Epidermal melanocyte (primary cell): Measurements from ENCODE around the gene HSD17B2.

Experiments
- DNase-seq: peaks from one replicate; pipeline ENCODE4 v3.0.0; 2011; ENCODE audit warnings: low spot score; ENCODE audit not compliant: insufficient read length

The HSD17B2 gene

DNA sequence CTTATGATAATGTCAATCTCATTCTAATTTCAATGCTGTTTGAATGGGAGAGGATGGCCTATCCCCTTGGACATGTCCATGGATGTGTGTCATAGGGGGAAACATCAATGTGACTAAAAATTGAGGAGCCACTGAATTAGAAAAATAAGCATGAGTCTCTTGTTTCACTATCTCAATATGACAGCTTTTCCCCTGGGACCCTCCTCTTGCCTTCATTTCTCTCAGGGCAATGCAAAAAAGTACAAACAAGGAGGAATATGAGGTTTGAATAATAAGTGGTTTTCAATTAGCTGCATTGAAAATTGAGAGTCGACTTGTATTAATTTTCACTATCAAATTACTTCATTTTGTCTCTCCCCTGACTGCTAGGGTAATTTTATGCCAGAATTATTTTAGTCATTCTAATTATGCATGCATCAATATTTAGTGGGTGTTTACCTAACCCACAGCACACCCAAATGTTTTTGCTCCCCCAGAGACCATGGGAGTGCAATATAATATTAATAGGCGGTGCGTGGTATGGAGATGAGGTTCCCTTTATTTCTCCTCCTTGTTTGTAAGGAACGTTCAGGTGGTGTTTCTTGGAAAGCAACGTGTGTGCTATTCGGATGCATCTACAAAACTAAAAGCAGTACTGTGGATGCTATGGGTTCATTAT is 17.0 kb upstream of the HSD17B2 start:
- no peak for DNase-seq

DNA sequence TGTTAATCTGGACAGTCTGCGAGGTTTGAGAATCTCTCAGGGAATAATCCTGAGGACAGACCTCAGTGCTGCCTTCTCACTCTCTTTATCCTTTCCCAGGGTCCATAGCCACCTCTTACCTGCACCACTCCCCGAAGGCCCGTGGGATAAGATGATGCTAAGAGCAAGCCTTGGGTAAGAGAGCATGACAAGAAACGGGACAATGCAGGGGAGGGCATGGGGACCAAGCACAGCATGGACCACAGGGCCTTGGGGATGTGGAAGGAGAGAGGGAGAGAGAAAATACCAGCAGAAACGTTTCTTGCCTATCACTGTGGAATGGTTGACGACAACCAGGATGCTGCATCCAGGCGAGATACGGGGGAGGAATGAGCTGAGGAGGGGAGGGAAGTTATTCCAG is 15.5 kb upstream of the HSD17B2 start:
- no peak for DNase-seq

DNA sequence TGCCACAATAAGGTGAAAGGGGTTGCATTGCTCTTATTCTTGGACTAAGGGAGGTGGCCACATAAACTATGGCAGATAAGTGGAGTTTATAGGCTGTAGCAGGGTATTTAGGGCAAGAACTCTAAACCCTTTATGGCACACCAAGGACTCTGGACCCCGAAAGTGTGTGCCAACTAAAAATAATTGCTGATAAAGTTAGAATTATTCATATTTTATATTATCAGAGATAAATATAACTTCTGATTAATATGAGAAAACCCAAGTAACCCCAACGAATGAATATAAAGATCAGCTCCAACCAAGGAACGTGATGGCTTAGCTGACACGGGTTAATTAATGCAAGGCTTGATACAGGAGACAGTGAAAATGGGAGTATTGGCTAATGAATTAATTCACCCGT is 15.0 kb upstream of the HSD17B2 start:
- DNase-seq: no peak

DNA sequence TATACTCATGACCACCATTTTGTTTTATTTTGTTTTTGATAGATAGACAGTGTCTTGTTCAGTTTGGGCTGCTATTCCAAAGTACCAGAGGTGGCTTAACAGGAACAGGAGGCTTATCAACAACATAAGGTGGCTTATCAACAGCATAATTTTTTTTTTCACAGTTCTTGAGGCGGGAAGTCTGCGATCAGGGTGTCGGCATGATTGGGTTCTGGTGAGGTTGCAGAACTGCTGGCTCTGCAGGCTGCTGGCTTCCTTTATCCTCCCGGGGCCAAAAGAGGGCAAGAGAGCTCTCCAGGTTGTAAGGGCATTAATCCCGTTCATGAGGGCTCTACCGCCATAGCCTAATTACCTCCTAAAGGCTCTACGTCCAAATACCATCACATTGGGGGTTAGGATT is 11.8 kb upstream of the HSD17B2 start:
- DNase-seq: no peak

DNA sequence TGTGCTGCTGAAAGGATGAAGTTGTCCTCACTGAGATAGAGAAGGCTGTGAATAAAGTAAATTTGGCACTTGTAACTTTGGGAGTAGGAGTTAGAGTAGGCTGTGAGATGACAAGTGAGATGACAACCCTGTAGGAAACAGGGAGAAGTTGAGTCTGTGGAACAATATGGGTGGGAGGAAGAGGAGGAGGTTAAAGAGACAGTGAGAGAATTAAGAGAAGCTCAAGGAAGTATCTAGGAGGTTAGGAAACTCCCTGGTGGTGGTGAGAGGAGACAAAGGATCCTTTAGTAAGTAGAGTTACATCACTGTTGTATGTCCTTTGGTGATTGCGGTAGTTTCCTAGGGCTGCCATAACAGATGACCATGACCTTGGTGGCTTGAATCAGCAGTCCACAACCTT is 10.7 kb upstream of the HSD17B2 start:
- DNase-seq: no peak

DNA sequence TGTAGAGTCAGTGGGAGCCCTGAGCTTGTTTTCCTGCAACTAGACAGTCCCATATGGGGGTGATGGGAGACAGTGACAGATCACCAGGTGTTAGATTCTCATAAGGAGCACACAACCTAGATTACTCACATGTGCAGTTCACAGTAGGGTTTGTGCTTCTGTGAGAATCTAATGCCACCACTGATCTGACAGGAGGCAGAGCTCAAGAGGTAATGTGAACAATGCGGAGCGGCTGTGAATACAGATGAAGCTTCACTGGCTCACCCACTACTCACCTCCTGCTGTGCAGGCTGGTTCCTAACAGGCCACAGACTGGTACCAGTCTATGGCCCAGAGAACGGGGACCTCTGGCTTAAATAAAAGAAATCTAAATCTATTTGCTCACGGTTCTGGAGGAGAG is 10.2 kb upstream of the HSD17B2 start:
- no peak for DNase-seq

DNA sequence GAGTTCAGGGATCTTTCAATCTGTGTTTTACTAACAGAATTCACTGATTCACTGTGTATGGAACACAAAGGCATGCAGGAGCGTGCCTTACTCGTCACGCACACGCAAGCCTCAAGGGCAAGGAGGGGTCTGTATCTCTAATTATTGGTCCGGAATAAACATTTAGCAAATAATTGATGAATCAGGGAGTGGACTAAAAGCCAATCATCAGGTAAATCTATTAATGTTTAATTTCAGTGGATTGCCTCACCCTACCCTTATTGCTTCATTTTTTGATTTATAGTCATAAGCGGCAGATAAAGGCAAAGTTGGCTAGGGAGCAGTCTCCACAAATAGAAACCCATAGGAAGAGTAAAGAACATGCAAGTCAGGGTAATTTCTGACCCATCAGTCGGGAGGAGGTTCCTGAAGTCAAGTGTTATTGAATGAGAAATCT is 7.4 kb upstream of the HSD17B2 start:
- DNase-seq: no peak

DNA sequence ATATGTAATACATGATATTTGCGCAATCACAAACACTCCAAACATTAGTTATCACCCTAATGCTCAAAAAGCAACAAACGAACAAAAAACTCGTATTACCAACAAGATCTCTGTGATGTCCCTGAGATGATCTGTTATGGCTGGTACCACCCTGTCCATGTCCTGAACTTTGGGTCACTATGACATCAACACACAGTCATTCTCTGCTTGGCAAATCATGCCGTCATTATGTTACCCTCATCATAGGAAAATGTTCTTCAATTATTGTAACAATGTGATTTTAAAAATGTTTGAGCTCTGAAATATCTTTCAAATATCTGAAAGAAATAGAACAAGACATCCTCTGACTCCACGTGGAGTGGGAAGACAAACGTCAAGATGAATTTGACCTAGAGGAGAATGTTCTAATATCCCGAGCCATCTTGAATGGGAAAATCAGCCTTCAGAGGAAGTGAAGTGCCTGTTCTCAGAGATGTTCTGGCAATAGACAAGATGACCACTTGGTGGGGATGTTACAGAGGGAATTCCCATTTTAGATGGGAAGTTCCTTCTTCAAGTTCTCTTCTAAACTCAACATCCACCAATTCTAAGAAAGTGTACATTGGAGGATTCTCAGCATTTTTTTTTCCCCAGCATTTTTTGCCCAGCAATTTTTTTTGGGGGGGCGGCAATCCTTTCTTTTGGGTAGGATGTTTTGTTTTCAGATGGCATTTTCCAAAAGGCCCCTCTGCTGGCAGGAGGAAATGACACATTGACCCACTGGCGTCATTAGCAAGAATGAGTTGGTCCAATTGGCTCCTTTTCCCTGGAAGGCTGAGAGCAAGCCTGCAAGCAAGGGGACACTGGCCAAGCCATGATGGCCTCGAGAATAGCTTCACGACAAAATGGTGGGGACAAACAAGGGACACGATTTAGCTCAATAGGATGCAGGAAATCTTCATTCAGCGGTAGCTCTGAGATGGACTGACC is 3.7 kb upstream of the HSD17B2 start:
- peak; percentile 82 for DNase-seq

DNA sequence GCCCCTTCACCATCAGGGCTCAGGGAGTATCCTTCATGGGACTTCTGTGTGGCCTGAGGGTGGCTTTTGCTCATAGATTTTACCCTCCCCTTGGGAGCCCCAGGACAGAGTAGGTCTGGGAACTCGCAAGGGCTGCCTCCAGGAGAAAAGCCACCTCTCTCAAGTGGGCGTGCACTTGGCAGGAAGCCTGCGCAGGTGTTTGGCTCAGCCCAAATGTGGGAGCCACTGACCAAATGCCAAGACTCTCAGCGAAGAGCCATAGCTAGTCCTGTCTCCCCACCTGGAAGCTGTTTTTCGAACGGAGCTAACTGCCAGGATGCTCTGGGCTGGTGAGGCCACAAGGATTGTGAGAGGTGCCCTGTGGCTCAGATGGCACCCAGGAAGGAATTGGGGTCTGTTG is 2.0 kb upstream of the HSD17B2 start:
- no peak for DNase-seq

DNA sequence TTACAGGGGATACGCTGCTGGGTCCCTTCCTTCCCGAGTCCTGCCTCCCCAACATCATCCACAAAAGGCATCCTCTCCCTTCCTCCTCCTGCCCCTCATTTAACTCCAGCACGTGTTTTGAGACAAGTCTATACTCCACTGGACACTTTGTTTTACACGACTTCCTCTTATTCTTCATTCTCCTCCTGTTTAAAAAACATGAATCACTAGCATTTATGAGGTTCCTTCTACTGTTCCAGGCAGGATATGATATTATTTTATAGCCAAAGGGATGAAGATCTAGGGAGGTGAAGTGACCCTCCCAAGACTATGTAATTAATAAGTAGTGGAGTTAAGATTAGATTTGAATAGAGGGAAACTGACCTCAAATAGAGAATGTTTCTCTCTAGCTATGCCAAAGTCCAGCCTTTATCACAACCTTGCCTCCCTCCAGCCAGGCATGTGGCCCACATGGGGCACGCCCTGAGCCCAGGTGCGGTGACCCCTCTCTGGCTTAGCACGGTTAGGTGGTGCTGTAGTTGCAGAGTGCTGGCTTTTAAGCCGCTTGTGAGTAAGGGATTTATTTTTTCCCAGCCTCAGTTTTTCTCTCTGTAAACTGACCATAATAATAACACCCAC is 1.3 kb upstream of the HSD17B2 start:
- DNase-seq: no peak

DNA sequence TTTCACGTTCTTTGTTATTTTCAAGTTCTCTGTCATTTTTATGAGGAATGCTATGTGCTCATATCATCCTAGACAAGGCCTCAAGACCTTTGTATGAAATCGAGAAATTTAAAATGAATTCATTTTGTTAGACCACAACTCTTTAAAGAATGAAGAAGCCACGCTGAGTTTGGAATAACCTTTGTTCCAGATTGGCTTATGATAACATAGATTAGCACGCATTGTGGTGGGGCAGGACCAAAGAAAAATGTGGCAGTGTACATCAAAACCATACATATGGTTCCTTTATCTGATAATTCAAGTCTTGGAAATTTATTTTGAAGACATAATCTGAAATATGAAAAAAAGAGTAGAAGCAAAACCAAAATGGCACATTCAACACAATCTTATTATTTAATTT is 2.2 kb downstream of the HSD17B2 start:
- DNase-seq: no peak

DNA sequence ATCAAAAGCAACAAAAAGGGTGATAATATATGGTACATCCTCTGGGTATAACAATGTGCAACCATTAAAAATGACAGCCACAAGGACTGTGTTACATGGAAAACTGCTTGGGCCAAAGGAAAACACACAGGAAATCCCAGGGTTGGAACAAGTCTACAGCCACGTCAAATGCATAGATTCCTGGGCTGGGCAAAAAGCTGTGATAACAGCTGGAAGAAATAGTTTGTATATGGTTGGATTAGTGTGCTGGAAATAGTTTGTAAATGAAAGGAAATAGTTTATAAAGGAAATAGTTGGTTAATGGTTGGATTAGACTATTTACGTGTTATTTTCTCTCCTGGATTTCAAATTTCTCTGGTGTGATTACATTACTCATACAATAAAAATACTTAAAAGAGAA is 2.6 kb downstream of the HSD17B2 start:
- DNase-seq: no peak

DNA sequence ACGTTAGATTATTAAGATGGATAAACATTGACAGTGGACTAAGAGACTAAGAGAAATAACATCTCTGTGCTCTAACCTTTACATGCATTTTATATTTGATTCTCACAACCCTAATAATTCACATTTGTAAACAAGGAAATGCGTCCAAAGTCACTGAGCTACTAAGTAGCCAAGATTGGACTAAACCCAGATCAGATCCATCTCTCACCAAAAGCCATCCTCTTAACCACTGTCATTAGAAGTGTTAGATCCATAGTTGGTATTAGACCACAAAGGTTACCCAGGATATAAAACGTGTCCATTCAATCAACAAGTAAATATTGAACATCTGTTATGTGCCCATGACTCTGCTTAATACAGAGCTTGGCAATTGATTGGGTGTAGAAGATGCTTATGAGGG is 5.2 kb downstream of the HSD17B2 start:
- DNase-seq: no peak

DNA sequence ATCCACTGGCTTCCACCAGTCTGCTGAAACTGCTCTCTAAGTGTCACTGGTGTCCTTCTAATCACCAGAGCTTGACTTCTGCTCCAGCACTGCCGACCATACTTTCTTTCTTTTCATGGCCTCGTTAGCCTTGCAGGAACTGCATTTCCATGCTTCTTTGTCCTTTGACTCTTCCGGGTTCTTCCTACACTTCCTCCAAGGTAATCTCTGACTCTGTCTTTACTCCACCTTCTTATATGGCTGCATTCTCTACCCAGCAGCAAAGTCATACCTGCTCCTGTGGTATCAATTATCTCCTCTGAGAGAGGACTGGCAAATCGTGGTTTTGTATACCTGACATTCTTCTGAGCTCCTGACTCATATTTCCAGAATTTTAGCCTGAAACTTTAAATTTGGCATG is 6.5 kb downstream of the HSD17B2 start:
- no peak for DNase-seq

DNA sequence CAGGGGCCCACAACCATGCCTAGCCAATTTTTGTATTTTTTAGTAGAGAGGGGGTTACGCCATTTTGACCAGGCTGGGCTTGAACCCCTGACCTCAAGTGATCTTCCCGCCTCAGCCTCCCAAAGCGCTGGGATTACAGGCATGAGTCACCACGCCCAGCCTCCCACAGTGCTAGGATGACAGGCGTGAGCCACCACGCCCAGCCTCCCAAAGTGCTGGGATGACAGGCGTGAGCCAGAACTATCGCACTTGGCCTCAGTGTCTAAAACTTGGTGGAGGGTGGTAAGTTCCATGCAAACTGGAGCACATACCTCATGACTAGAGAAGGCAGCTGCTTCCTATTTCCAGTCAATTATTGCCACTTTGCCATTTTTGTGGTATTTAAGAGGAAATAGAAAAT is 7.1 kb downstream of the HSD17B2 start:
- no peak for DNase-seq

DNA sequence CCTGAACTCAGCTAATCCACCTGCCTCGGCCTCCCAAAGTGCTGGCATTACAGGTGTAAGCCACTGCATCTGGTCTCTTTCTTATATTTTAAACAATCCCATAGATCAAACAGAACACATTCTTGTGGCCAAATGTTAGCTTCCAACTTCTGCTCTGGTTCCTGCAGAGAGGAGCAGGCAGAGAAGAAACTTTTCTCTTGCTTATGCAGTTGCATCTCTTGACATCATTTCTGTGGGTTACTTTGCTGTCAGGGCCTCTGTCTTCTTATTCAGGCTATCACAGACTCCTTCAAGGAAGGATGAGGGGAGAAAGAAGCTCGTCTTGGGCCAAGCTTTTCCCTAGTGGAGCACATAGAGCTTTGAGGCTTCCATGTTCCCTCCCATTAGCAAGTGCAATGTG is 7.8 kb downstream of the HSD17B2 start:
- DNase-seq: no peak

DNA sequence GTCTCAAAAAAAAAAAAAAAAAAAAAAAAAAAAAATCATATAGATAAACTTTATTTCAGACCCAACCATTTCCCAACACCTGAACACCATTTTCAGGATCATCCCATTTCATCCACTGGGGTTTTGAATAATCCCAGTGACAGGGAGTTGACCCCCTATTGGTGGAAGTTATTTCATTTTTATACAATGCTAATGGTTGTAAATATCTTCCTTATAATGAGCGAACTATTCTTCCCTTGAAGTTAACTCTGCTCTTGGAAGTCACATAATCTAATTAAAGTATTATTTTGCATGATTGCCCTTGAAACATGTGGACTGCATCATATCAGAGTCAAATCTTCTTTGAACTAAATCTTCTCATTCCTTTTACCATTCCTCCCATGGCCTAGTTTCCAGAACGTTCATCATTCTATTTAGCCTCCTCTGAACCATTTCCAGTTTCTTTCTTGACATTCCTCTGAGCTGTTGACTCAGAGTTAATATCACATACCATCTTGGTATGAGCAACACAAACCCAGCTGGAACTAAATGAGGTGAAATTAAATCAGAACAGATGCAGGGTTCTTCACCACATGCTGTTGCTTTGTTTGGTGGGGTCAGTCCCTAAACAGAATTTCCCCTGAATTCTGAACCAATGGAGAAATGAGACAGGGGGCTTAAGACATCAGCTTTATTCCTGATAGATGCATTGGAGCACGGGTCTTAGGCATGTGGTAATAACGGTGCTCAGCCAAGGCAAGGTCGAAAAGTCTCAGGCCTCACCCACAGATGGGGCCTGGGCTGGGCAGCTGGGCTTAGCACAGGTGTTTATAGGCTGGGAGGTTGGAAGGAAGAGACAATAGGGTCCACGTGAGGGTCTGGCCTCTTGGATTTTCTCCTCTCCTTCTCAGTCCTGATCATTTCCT is 8.9 kb downstream of the HSD17B2 start:
- peak; percentile 50 for DNase-seq

DNA sequence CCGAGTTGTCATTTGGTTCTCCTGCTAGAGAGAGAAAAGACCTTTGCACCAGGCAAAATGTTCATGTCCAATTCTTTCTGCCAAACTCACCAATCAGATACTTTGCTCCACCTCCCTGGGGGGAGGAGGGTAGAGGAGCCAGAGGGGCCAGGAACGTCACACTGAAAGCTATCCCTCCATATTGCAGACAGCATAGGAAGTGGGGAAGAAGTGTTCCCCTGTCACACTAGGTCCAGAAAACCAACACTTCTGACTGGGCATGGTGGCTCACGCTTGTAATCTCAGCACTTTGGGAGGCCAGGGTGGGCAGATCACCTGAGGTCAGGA is 9.5 kb downstream of the HSD17B2 start:
- no peak for DNase-seq

DNA sequence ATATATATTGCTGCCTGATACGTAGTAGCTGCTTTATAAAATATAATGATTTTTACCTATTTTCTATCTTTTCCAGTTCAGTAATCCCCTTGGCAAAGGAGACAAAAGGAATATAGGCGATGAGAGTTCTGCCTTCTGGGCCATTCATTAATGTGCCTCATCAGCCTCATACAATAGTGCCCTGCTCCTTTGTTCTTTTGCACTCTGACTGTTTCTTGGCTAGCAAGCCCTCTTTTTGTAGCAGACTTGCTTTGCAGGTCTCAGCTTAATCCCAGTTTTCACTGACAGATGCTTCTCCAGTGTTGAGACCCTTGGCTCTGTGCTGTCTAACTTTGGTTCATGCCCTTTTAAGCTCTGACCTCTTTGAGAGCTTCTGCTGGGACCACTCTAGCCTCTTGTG is 10.4 kb downstream of the HSD17B2 start:
- no peak for DNase-seq

DNA sequence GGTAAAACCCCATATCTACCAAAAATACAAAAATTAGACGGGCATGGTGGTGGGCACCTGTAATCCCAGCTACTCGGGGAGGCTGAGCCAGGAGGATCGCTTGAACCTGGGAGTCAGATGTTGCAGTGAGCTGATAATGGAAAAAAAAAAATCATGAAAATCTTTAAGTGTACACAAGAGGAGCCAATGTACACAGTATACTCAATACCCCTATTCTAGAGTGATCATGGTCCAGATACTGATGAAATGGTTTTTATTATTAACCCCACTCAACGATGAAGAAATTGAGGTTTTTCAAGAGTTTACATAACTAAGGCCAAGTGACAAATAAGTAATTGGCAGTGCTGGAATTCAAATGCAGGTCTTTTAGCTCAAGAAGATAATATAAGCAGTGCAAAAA is 11.5 kb downstream of the HSD17B2 start:
- no peak for DNase-seq

DNA sequence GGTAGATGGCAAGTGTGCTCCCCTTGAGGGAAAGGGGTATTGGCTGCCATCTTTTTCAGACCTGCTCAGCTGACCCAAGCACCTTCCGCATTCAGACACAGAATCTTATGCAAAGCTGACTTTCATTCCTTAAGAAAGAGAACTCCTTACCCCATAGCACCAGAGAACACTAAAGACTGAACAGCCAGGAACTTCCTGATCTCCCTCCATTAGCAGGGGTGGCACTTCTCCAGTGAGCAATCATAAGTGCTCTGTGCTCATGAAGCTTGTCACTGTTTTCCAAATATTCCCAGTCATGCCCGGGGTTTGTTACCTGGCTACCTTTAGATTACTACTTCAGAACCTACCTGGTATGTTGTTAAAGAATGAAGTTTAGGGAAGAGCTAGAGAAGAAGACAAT is 11.9 kb downstream of the HSD17B2 start:
- DNase-seq: no peak

DNA sequence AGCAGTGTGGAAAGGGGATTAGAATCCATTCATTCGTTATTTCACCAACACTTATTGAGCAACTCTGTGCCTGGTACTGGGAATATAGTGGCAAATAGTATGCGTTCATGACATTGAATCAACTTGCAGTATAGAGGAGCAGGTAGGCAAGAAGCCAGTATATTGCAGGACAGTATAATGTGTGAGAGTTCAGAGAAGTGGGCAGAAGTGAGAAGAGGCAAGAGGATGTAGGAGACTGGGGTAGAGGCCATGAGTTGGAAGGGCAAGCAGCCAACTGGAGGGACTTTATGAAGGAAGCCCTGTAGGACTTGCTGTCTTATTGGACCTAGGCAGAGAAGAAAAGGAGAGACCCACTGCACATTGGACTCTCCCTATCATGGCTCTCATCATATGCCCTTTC is 12.3 kb downstream of the HSD17B2 start:
- DNase-seq: no peak
